ENCODE measurements around the gene MAPKAPK2. TPM values are rescaled to one million over a fixed set of nuclear protein-coding genes. Genes with fewer than 3 reads are reported as not detected.
"Not testable (repeated sequence)": the region's sequence is repeated elsewhere in the genome, so short reads cannot be mapped to it uniquely, and the experiment has no call there.

Gene MAPKAPK2
- total RNA-seq, 1 donor from 2014 or later: 51.1 TPM

GRCh38 chr1:206637605-206638004 is 47.1 kb upstream of the MAPKAPK2 start:
- intact Hi-C loops (cut with DNase I): loop anchor here (10.0 kb wide), 1 partner anchor 277 kb away; no protein-coding TSS in a partner anchor
- no peak overlapping the region for H3K27ac ChIP-seq

GRCh38 chr1:206642074-206642473 is 42.6 kb upstream of the MAPKAPK2 start:
- H3K4me1 ChIP-seq; H3K27ac ChIP-seq; H3K36me3 ChIP-seq; H3K4me3 ChIP-seq; intact Hi-C loops (cut with DNase I); H3K27me3 ChIP-seq; DNase-seq (ENCODE audit: extremely low spot score in 2 of 2); H3K9me3 ChIP-seq: not testable (repeated sequence)

More at GRCh38 chr1:206637605-206638004, 47.1 kb upstream of the MAPKAPK2 start:
- no peak for TF ChIP-seq CTCF (IDR thresholded peaks at IDR 0.05)
- TF ChIP-seq POLR2AphosphoS5 (IDR thresholded peaks at IDR 0.05; ENCODE audit: insufficient read depth in 1 of 2, low read depth in 1 of 2): no peak
- TF ChIP-seq POLR2A (IDR thresholded peaks at IDR 0.05): no peak
- Histone ChIP-seq H3K4me3 (no peak overlapping the region), H3K4me1 (peaks cover 32% of the 10 kb centered on the region), H3K36me3 (no peaks in the 10 kb centered on the region), H3K9me3 (no peaks in the 10 kb centered on the region), H3K27me3 (no peaks in the 10 kb centered on the region)
- no peak for DNase-seq (ENCODE audit: extremely low spot score in 2 of 2)

GRCh38 chr1:206643118-206643698 is 41.5 kb upstream of the MAPKAPK2 start:
- Histone ChIP-seq H3K9me3 (no peaks in the 10 kb centered on the region), H3K27me3 (no peaks in the 10 kb centered on the region), H3K4me3 (no peak overlapping the region), H3K36me3 (peaks cover 0 to 8% of the 10 kb centered on the region in 2 donors), H3K27ac (no peak overlapping the region), H3K4me1 (no peaks in the 10 kb centered on the region)
- no peak for DNase-seq (ENCODE audit: extremely low spot score in 2 of 2)
- TF ChIP-seq POLR2A (IDR thresholded peaks at IDR 0.05) (no peak), POLR2AphosphoS5 (IDR thresholded peaks at IDR 0.05; ENCODE audit: insufficient read depth in 1 of 2, low read depth in 1 of 2) (no peak), CTCF (IDR thresholded peaks at IDR 0.05) (no peak)
- intact Hi-C loops (cut with DNase I): no loop called here

GRCh38 chr1:206646504-206646903 is 38.2 kb upstream of the MAPKAPK2 start:
- Histone ChIP-seq H3K4me1 (no peaks in the 10 kb centered on the region), H3K9me3 (no peaks in the 10 kb centered on the region), H3K27ac (no peak overlapping the region), H3K27me3 (no peaks in the 10 kb centered on the region), H3K36me3 (peaks cover 0 to 14% of the 10 kb centered on the region in 2 donors), H3K4me3 (no peak overlapping the region)
- DNase-seq (ENCODE audit: extremely low spot score in 2 of 2): no peak
- intact Hi-C loops (cut with DNase I): no loop called here
- TF ChIP-seq POLR2AphosphoS5 (IDR thresholded peaks at IDR 0.05; ENCODE audit: insufficient read depth in 1 of 2, low read depth in 1 of 2): no peak
- TF ChIP-seq CTCF (IDR thresholded peaks at IDR 0.05): no peak
- TF ChIP-seq POLR2A (IDR thresholded peaks at IDR 0.05): no peak

- Histone ChIP-seq H3K36me3 (peaks cover 0 to 14% of the 10 kb centered on the region in 2 donors), H3K27ac (no peak overlapping the region), H3K9me3 (no peaks in the 10 kb centered on the region), H3K27me3 (no peaks in the 10 kb centered on the region), H3K4me3 (no peak overlapping the region), H3K4me1 (no peaks in the 10 kb centered on the region)
- TF ChIP-seq POLR2AphosphoS5 (IDR thresholded peaks at IDR 0.05; ENCODE audit: insufficient read depth in 1 of 2, low read depth in 1 of 2) (no peak), POLR2A (IDR thresholded peaks at IDR 0.05) (no peak), CTCF (IDR thresholded peaks at IDR 0.05) (no peak)
- intact Hi-C loops (cut with DNase I): no loop called here
- DNase-seq (ENCODE audit: extremely low spot score in 2 of 2): no peak
Observed at GRCh38 chr1:206647224-206647623, 37.5 kb upstream of the MAPKAPK2 start.
